Neural cell (in vitro differentiated cells): ENCODE measurements around the gene LILRB3. TPM values are rescaled to one million over a fixed set of nuclear protein-coding genes. Genes with fewer than 3 reads are reported as not detected.
A peak's percentile ranks its signal among the peaks of the same experiment; 100 is the strongest.

Experiments used
- H2AFZ ChIP-seq: fragments of 200-600, 300-800 bp; sonication (generic), shearing (Covaris generic); 2 replicates; pipeline ENCODE4 v1.6.0; 2014; ENCODE audit warnings: low read depth, mild to moderate bottlenecking, antibody characterized with exemption, low read length, moderate library complexity
- H3F3A ChIP-seq: fragments of 200-600 bp; shearing (Covaris generic); 2 replicates; pipeline ENCODE4 v1.6.1; 2016; ENCODE audit warnings: mild to moderate bottlenecking, moderate library complexity, mixed read lengths, antibody characterized with exemption, low read length; ENCODE audit not compliant: insufficient read depth, poor library complexity, severe bottlenecking
- H3K27ac ChIP-seq: fragments of 200-600, 300-800 bp; sonication (generic), shearing (Covaris generic); 2 replicates; pipeline ENCODE4 v1.5.1; 2014; ENCODE audit warnings: mild to moderate bottlenecking, low read length, moderate library complexity
- H3K27me3 ChIP-seq: fragments of 300-800, 200-600 bp; sonication (generic), shearing (Covaris generic); 2 replicates; pipeline ENCODE4 v1.6.0; 2014; ENCODE audit warnings: mild to moderate bottlenecking, low read depth, low read length, moderate library complexity; ENCODE audit not compliant: insufficient read depth
- H3K36me3 ChIP-seq: fragments of 300-800, 200-600 bp; sonication (generic), shearing (Covaris generic); 2 replicates; pipeline ENCODE4 v1.5.1; 2014; ENCODE audit warnings: mild to moderate bottlenecking, antibody characterized with exemption, low read length, moderate library complexity; ENCODE audit not compliant: insufficient read depth
- H3K4me2 ChIP-seq: fragments of 300-800, 200-600 bp; sonication (generic), shearing (Covaris generic); 2 replicates; pipeline ENCODE4 v1.6.0; 2014; ENCODE audit warnings: mild to moderate bottlenecking, low read length
- H3K4me3 ChIP-seq: fragments of 300-800, 200-600 bp; sonication (generic), shearing (Covaris generic); 2 replicates; pipeline ENCODE4 v1.5.1; 2014; ENCODE audit warnings: mild to moderate bottlenecking, low read length, moderate library complexity
- H3K79me2 ChIP-seq: fragments of 200-600 bp; shearing (Covaris generic); replicated peaks from 2 replicates; pipeline ENCODE4 v1.6.0; 2014; ENCODE audit warnings: mild to moderate bottlenecking, low read length, moderate library complexity; ENCODE audit not compliant: insufficient read depth
- H3K9ac ChIP-seq: fragments of 300-800, 200-600 bp; sonication (generic), shearing (Covaris generic); 2 replicates; pipeline ENCODE4 v1.6.1; 2016; ENCODE audit warnings: mild to moderate bottlenecking, low read length, mixed read lengths
- H3K9me2 ChIP-seq: fragments of 200-600 bp; shearing (Covaris generic); 2 replicates; pipeline ENCODE4 v1.6.1; 2016; ENCODE audit warnings: mild to moderate bottlenecking, low read length, mixed read lengths; ENCODE audit not compliant: insufficient read depth
- H3K9me3 ChIP-seq: fragments of 200-600, 300-800 bp; sonication (generic), shearing (Covaris generic); 2 replicates; pipeline ENCODE4 v1.6.1; 2016; ENCODE audit warnings: mild to moderate bottlenecking, mixed run types, low read length, moderate library complexity, mixed read lengths
- H4K20me1 ChIP-seq: fragments of 200-600 bp; shearing (Covaris generic); 2 replicates; pipeline ENCODE4 v1.6.1; 2016; ENCODE audit warnings: mild to moderate bottlenecking, mixed run types; ENCODE audit not compliant: insufficient read depth
- CTCF ChIP-seq: fragments of 450-650 bp; IDR thresholded peaks from 2 replicates; pipeline ENCODE4 v1.5.1; 2014; ENCODE audit warnings: antibody characterized with exemption, mild to moderate bottlenecking, moderate library complexity; ENCODE audit not compliant: poor library complexity, severe bottlenecking
- EP300 ChIP-seq: fragments of 450-650 bp; conservative IDR thresholded peaks from 2 replicates; pipeline ENCODE4 v1.6.1; 2014; ENCODE audit warnings: antibody characterized with exemption, mild to moderate bottlenecking, moderate library complexity; ENCODE audit not compliant: poor library complexity, severe bottlenecking
- EZH2 ChIP-seq: fragments of 200-600, 300-800 bp; shearing (Covaris generic), sonication (generic); IDR thresholded peaks from 2 replicates; pipeline ENCODE4 v1.6.1; 2014; ENCODE audit warnings: antibody characterized with exemption, low read length, borderline replicate concordance, mild to moderate bottlenecking; ENCODE audit not compliant: insufficient read depth, poor library complexity, severe bottlenecking
- MXI1 ChIP-seq: fragments of 450-650 bp; conservative IDR thresholded peaks from 2 replicates; pipeline ENCODE4 v1.6.1; 2014; ENCODE audit warnings: antibody characterized with exemption, mild to moderate bottlenecking; ENCODE audit not compliant: poor library complexity, severe bottlenecking
- POLR2AphosphoS5 ChIP-seq: IDR thresholded peaks from 2 replicates; pipeline ENCODE4 v1.6.1; 2012
- RAD21 ChIP-seq: fragments of 450-650 bp; conservative IDR thresholded peaks from 2 replicates; pipeline ENCODE4 v1.6.1; 2014; ENCODE audit warnings: antibody characterized with exemption, mild to moderate bottlenecking, moderate library complexity
- REST ChIP-seq: IDR thresholded peaks from 2 replicates; pipeline ENCODE4 v1.6.1; 2012; ENCODE audit warnings: borderline replicate concordance
- SMC3 ChIP-seq: fragments of 450-650 bp; conservative IDR thresholded peaks from 2 replicates; pipeline ENCODE4 v1.6.1; 2014; ENCODE audit warnings: antibody characterized with exemption, mild to moderate bottlenecking, moderate library complexity; ENCODE audit not compliant: poor library complexity
- TAF1 ChIP-seq: IDR thresholded peaks from 2 replicates; pipeline ENCODE4 v1.6.1; 2012; ENCODE audit warnings: low read depth
- polyA plus RNA-seq: library from polyadenylated mRNA; depleted of rRNA; stranded (reverse); fragments of >200 nt; gene quantifications from 2 replicates; pipeline ENCODE4 v1.2.3, GENCODE V29; 2014

The LILRB3 gene
- polyA plus RNA-seq, 1 donor from 2014 or later = not detected

- H3K27ac ChIP-seq = peak overlapping the region; percentile 93
- no peaks in the 10 kb centered on the region for H3K36me3 ChIP-seq
These were observed 44.1 kb downstream of the LILRB3 start for GRCh38 chr19:54178581-54179261.

GRCh38 chr19:54173951-54174834 is 48.6 kb downstream of the LILRB3 start:
- H3K27ac ChIP-seq = no peak overlapping the region
- no peaks in the 10 kb centered on the region for H3F3A ChIP-seq
- H3K79me2 ChIP-seq = no peaks in the 10 kb centered on the region
- no peaks in the 10 kb centered on the region for H3K36me3 ChIP-seq
- H3K9me3 ChIP-seq = no peaks in the 10 kb centered on the region
- no peaks in the 10 kb centered on the region for H3K9me2 ChIP-seq
- no peak overlapping the region for H2AFZ ChIP-seq
- no peak overlapping the region for H3K9ac ChIP-seq
- TF ChIP-seq REST = no peak
- TF ChIP-seq MXI1 = no peak
- TF ChIP-seq SMC3 = no peak
- TF ChIP-seq CTCF = no peak
- no peak for TF ChIP-seq TAF1
- no peak for TF ChIP-seq EZH2
- no peak for TF ChIP-seq POLR2AphosphoS5
- TF ChIP-seq EP300 = no peak
- TF ChIP-seq RAD21 = no peak
- H3K27me3 ChIP-seq = no peaks in the 10 kb centered on the region
- no peak overlapping the region for H3K4me3 ChIP-seq
- no peak overlapping the region for H3K4me2 ChIP-seq
- no peaks in the 10 kb centered on the region for H4K20me1 ChIP-seq

More at GRCh38 chr19:54178581-54179261, 44.1 kb downstream of the LILRB3 start:
- Histone ChIP-seq H3F3A (no peaks in the 10 kb centered on the region), H3K27me3 (no peaks in the 10 kb centered on the region), H4K20me1 (no peaks in the 10 kb centered on the region), H3K9me3 (no peaks in the 10 kb centered on the region), H2AFZ (no peak overlapping the region), H3K9me2 (no peaks in the 10 kb centered on the region), H3K9ac (peak overlapping the region; percentile 70), H3K79me2 (no peaks in the 10 kb centered on the region), H3K4me2 (peak overlapping the region; percentile 81), H3K4me3 (peak overlapping the region; percentile 61)
- TF ChIP-seq REST (no peak), POLR2AphosphoS5 (peak; percentile 27)
